GM21367 (cell line): ENCODE measurements around the gene TMED7.
A peak's percentile ranks its signal among the peaks of the same experiment; 100 is the strongest.

Source experiments
- ATAC-seq: cut with Tn5 transposase; IDR thresholded peaks from one replicate; pipeline ENCODE4 v1.9.1; 2021; ENCODE audit not compliant: unreplicated experiment

TMED7 gene

DNA sequence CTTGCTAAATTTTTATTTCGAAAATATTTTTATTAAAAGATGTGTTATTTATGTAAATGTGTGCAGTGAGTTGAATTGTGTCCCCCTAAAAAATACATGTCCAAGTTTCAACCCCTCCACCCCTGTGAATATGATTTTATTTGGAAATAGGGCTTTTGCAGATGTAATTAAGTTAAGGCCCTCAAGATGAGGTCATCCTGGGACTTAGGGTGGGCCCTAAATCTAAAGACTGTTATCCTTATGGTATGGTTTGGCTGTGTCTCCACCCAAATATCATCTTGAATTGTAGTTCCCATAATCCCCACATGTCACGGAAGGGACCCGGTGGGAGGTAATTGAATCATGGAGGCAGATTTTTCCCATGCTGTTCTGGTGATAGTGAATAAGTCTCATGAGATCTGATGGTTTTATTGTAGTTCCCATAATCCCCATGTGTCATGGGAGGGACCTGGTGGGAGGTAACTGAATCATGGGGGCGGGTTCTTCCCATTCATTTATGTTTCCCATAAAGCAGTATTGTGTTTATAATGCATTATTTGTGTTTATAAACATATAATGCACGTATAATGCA, 1.5 kb upstream of the TMED7 start:
- no peak for ATAC-seq

DNA sequence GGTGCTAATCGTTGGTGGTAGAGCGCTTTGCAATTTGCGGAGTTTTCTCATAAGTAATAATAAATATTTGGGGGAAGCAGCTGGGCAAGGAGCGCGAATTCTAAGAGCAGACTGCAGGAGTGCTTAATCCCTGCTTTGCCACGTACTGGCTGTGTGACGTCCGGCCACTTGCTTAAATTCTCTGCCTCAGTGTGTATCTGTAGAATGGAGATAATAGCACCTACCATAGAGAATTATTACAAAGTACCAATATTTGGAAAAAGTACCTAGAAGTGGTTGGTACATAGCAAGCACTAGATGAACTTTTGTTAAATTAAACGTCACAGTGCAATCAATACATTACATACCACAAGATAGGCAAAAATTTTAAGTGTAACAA, 598 bp upstream of the TMED7 start:
- ATAC-seq: peak; percentile 21

- ATAC-seq: no peak
Measured at GRCh38 chr5:115624994-115625393, 842 bp downstream of the TMED7 start.

DNA sequence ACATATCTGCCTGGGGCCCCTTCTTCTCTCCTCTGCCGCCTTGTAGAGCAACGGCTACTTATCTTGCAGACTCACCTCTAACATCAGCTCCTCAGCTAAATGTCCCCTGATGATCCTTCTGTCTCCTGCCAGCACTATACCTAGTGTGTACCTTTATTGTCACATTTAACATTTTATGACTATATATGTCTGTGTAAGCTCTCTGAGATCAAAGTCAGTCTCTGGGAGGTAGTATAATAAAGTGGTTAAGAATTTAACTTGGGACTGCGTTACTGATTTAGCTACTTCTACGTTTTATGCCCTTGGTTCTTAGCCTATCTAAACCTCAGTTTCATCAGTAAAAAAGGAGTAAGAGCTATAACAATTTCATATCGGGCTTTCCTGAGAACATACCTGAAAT, 2.2 kb downstream of the TMED7 start:
- ATAC-seq: no peak

DNA sequence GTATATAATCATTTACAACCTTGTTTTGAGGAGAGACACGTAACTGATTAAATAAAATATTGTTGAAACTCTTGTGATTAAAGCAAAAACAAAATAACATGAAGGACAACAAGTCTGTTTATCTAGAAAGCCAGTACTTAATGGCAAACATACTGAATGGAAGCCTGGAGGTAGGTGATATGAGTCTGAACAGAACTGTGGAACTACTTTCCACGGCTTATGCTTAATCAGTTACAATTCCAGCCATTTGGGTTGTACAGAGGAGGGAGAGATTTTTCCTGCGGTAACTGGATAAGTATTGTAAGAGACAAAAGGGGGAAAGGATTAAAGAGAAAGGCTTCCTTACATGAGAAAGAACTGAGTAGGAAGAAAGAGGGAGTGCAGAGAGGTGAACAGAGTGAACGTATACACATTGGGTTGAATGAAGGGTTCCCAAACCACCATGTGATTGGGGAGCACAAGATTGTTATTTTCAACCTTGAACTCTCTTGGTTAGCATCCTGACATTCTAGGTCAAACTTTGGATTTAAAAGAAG, 4.4 kb downstream of the TMED7 start:
- ATAC-seq: no peak

GRCh38 chr5:115616892-115617291, 8.9 kb downstream of the TMED7 start:
- no peak for ATAC-seq

DNA sequence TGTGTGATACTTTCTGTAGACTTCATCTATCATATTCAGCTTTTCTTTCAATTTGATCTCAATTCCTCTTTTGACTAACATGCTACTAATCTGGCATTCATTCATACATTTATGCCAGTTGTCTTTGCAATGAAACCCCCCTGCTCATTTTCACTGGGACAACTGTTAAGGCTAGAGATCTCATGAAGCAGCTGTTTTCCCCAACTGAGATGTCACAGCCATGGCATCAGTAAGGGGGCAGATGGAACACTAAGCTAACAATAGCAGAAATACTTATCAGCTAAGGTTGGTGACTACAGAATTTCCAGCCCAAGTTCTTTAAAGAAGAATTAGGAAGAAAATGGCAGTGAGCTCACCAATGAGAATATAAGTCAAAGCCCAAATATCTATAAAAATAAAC, 9.4 kb downstream of the TMED7 start:
- ATAC-seq: no peak

DNA sequence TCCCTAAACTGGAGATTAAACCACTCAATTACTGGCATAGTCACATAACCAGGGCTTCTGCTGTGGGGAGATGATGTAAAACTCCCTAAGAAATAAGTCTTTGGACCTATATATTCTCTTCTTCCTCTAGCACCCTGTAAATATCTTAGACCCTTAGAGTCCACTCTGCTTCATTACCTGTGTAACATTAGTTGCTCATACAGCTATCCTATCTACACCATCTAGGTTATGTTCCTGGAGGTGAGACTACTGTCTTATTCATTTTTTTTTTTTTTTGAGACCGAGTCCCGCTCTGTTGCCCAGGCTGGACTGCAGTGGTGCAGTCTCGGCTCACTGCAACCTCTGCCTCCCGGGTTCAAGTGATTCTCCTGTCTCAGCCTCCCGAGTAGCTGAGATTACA, 14.0 kb downstream of the TMED7 start:
- ATAC-seq: no peak

GRCh38 chr5:115607935-115608334, 17.9 kb downstream of the TMED7 start:
- ATAC-seq: no peak

DNA sequence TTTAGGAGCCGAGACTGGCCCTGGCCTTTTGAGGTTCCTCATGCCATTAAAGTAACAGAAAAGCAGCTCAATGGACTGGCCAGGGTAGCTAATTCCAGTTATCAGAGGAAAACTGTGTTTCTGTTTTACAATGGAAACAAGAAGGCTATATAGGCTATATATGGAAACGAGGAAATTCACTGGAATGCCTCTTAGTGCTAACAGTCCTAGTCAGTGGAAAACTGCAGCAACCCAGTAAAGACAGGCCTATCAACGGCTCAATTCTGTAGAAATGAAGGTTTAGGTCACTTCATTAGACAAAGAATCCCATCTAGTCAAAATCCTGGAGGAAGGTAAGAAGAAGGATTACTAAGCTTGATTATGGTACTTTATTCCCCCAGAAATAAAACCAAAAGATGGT, 20.4 kb downstream of the TMED7 start:
- no peak for ATAC-seq

DNA sequence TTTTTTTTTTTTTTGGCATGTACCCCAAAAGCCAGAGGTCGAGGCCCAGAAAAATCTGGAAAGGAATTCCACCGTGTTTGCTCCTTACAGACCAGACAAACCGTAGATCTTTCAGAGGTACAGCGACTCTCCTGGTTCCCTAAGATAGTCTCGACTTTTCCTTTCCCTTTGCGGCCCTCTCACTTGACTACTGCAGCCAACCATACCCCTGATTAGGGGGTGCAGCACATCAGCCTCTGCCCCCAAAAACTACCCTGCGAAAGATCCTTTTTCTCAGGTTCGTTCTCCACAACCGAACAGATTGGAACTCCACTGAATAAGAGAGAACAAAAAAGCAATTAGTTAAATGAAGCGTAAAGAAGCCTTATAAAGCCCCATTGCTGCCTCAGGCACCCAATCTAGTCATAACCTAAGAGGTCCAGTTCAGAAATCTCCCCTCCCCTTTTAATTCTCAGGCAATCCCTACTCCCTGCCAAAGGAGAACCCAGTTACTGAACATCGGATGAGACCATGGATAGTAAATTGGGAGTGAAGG, 23.2 kb downstream of the TMED7 start:
- no peak for ATAC-seq

DNA sequence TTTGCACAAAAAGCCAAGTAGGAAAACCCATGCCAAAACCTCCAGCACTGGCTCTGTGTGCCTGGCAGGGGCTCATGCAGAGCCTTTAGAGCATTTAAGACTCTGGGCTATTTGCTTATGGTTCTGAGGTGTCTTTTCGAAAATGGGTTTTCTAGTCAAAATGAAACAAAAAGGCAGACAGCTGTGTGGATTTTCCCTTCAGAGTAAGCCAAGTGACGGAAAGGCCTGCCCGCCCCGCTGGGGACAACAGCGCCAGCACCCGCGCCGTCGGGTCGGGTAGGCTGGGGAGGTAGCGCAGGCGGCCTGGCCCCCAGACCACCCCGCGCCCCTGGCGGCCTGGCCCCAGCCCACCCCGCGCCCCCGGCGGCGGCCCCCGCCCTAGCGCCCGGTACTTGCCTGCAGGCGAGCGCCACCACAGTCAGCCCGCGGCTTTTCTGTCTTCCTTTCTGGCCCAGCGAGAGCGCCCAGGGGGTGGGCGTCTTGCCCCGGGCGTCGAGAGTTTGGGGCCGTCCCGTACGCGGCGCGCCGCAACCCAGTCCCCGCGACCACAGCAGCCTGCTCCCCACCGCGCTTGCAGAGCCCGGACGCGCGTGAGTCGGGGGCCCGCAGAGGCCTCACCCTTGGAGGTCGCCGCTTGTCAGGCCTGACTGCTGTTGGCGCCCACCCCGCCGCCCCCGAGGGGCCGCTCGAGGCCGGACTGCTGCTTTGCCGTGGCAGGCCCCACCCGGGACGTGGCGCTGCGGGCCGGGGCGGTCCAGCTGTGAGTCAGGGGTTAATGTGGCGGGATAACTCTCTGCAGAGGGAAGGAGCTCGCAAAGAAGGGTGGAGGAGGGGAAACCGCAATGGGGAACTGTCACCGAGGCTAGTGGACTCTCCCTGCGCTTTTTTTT, 23.9 kb downstream of the TMED7 start, which contains the start of gene TICAM2:
TICAM2 (minus strand) TSS at position 779 of the 890 bp plus-strand sequence. CDS start 21,223 bp downstream, outside the sequence.
- ATAC-seq: peak; percentile 71

DNA sequence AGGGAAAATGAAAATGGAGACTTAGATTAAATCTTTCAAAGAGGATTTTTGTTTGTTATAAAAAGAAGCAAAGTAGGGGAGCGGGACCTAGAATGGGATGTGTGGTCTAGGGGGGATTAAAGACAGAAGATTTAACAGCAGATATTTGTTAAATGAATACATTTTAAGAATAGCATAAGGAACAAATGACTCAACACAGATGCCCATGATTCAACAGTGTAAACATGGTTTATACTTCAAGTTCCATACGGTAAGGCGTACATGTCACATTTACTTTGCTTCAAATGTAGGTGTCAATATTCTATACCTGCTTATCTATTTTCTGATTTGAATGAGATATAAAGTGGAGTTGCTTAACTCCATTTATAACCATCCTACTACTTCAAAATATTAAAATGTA, 25.1 kb downstream of the TMED7 start:
- ATAC-seq: no peak

DNA sequence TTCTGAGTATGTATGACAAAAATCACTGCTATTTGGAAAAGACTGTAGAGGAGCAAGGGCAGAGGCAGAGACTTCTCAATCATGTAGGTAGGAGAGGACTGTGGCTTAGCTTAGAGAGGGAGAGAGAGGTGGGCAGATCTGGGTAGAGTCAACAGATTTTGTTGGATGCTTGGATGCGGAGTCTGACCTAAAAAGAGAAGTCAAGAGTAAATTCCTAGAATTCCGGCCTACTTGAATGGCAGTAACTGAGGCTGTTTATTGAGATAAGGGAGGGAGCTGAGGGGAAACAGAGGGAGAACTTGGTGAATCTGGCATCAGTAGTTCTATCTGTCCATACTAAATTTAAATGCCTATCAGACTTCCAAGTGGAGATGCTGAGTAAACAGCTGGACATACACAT, 25.9 kb downstream of the TMED7 start:
- ATAC-seq: no peak

DNA sequence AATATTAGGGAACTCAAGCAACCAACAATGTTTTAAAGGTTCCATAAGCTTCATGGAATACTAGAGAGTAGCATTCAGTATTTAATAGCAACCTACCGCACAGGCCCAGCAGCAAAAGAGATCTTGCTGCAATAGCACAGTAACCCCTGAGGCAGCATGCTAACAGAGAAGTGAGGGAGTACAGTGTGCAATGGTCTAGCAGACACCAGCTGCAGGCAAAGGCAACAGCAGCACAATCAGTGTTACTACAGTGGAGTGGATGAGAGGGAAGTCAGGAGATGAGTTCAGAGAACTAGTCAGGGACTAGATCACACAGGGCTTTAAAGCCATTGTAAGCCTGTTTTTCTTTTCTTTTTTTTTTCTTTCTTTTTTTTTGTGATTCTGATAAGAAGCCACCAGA, 26.3 kb downstream of the TMED7 start:
- ATAC-seq: peak; percentile 32

DNA sequence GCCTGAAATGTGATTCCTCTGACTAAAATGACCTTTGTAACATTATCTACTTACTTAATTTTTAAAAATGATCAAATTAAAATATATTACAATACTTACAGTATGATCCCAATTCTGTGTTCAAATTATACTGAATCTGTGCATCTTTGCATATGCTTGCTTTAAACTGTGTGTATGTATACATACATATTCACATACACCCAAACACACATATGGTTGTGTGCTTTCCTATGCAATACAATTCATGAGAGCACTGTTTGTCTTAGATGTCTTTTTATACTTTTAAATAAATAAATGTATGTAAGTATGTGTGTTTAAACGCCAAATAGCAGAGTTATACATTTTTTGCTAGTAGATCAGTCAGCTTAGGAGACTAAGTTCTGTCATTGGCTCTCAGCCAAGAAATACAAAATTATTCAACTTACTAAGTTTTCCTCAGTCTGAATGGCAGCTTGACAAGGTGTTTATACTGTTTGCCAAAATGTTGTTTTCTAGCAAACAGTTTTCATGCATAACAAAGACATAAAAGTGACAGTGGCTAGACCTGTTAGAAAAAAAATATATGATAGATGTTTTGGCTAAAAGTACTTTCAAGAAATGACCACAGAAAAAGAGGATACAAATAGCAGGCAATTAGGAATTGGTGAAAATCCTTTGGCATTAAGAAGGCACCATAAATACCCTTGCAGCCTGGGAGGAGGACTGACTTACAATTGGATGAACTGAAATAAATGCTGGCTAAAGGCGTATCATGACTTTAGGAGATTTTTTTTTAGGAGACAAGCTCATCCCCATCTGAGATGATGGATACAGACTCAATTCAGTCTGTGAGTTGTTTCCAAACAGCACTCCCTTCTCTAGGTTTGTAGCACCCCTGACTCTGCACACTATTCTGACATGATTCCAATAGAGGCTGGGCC, 31.4 kb downstream of the TMED7 start:
- ATAC-seq: no peak

DNA sequence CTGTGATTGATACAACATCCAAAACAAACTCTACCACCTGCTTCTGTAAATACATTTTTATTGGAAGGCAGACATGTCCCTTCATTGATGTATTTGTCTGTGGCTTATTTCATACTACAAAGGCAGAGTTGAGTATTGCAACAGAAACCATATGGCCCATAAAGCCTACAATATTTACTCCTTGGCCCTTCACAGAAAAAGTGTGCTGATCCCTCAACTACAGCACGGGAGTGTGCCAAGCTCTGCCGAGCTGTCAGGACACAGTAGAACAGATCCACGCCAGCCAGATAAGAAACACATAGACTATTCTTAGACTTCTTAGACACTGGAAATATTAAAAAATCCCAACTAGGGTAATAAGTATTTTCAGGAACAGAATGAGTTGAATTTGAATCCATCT, 36.8 kb downstream of the TMED7 start:
- ATAC-seq: no peak

- ATAC-seq: no peak
Measured at GRCh38 chr5:115588640-115589039, 37.2 kb downstream of the TMED7 start.

DNA sequence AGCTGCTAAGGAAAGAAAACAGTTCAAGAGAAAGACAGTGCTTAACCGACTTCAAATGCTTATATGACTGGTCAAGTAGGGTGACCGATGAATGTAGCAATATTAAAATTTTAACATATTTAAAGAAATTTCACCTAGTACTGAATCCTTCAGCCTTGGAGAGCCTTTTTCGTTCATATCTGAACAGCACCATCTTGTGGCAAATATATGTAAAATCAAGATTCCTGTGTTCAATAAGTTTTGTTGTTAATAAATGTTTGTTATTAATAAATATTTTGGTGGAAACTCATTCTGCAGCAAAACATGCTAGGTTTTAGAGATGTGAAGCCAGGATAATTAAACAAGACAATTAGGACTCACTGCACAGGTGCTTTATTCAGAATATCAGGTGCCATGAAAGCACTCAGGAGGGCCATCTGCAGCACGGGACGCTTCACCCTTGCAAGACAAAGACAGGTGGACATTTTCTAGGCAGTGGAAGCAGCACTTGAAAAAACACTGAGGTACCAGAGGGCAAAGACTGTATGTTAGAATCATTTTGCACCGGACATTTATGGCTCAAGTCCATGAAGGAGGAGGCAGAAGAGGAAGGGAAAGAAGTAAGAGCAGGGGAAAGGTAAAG, 39.2 kb downstream of the TMED7 start:
- no peak for ATAC-seq

GRCh38 chr5:115585265-115585664, 40.6 kb downstream of the TMED7 start:
- no peak for ATAC-seq

DNA sequence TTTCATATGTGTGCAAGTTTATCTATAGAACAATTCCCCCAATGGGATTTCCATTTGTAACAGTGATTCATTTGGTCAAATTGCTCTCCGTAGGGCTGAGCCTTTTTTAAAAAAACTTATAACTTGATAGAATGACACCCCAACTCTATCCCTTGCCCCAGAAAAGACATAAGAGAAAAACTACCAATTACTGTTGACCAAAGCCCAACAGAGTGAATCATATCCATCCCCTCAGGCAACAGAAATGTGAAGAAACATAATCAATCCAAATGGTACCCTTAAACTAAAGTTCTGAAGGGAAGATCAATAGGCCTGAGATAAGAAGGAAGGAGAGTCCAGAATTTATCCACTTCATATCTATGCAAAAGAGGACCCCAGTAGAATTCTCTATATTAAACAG, 41.3 kb downstream of the TMED7 start:
- no peak for ATAC-seq
